SJCRH30 (cell line): Measurements from ENCODE around the gene IQCN. TPM values are rescaled to one million over a fixed set of nuclear protein-coding genes. Genes with fewer than 3 reads are reported as not detected.

Experiments used
- DNase-seq, 2 experiments: peaks; one replicate each; pipeline ENCODE4 v3.0.0-alpha.2; 2015 to 2020
- H3K27ac ChIP-seq: fragments of 250-450 bp; sonication (Bioruptor Pico); 2 replicates; pipeline ENCODE4 v1.5.1; 2020; ENCODE audit warnings: mild to moderate bottlenecking, moderate library complexity
- H3K27me3 ChIP-seq: fragments of 250-450 bp; sonication (Bioruptor Pico); 2 replicates; pipeline ENCODE4 v1.5.1; 2020; ENCODE audit warnings: mild to moderate bottlenecking, moderate library complexity
- H3K36me3 ChIP-seq: fragments of 250-450 bp; sonication (Bioruptor Pico); 2 replicates; pipeline ENCODE4 v1.5.1; 2020; ENCODE audit warnings: mild to moderate bottlenecking, moderate library complexity
- H3K4me1 ChIP-seq: fragments of 250-450 bp; sonication (Bioruptor Pico); 2 replicates; pipeline ENCODE4 v1.5.1; 2020; ENCODE audit warnings: mild to moderate bottlenecking, moderate library complexity
- H3K4me3 ChIP-seq: fragments of 250-450 bp; sonication (Bioruptor Pico); 2 replicates; pipeline ENCODE4 v1.5.1; 2020; ENCODE audit warnings: mild to moderate bottlenecking, moderate library complexity
- H3K9me3 ChIP-seq: fragments of 250-450 bp; sonication (Bioruptor Pico); replicated peaks from 2 replicates; pipeline ENCODE4 v1.5.1; 2020; ENCODE audit warnings: mild to moderate bottlenecking, moderate library complexity
- total RNA-seq: library from RNA; depleted of rRNA; stranded (reverse); fragments of >200 nt; shearing (Covaris generic); gene quantifications from 2 replicates; pipeline ENCODE4 v1.2.3, GENCODE V29; 2014

Gene IQCN
- total RNA-seq, 1 experiment from 2014 or later, result 0.06 TPM

GRCh38 chr19:18283338-18283737 is 9.1 kb upstream of the IQCN start:
- Histone ChIP-seq H3K4me3 (no peak overlapping the region), H3K4me1 (peaks cover 27% of the 10 kb centered on the region), H3K9me3 (no peaks in the 10 kb centered on the region), H3K27me3 (no peaks in the 10 kb centered on the region), H3K36me3 (peaks cover 7% of the 10 kb centered on the region), H3K27ac (no peak overlapping the region)
- DNase-seq, result no peak

- Histone ChIP-seq H3K27ac (peak overlapping the region; percentile 98), H3K4me3 (peak overlapping the region; percentile 64), H3K4me1 (peaks cover 22% of the 10 kb centered on the region), H3K9me3 (no peaks in the 10 kb centered on the region), H3K27me3 (no peaks in the 10 kb centered on the region), H3K36me3 (peaks cover 10% of the 10 kb centered on the region)
- DNase-seq, result peak in 1 of 2 experiments; percentile 46
Measured at GRCh38 chr19:18282788-18283141, 8.5 kb upstream of the IQCN start.

- H3K9me3 ChIP-seq, result no peaks in the 10 kb centered on the region
- H3K36me3 ChIP-seq, result peaks cover 10% of the 10 kb centered on the region
- peaks cover 16% of the 10 kb centered on the region for H3K4me1 ChIP-seq
- no peaks in the 10 kb centered on the region for H3K27me3 ChIP-seq
- H3K4me3 ChIP-seq, result peak overlapping the region; percentile 64
- H3K27ac ChIP-seq, result peak overlapping the region; percentile 98
- peak in 1 of 2 experiments; percentile 33 for DNase-seq
Measured at GRCh38 chr19:18282021-18282787, 8.0 kb upstream of the IQCN start.

- peak; percentile 99 for DNase-seq
- Histone ChIP-seq H3K4me1 (peaks cover 8% of the 10 kb centered on the region), H3K27ac (peak within 1 kb of the TSS; percentile 98), H3K36me3 (peaks cover 10% of the 10 kb centered on the region), H3K4me3 (peak within 1 kb of the TSS; percentile 89), H3K9me3 (no peaks in the 10 kb centered on the region), H3K27me3 (no peaks in the 10 kb centered on the region)
Measured at GRCh38 chr19:18281082-18282020, 7.1 kb upstream of the IQCN start, which contains the start of gene JUND. TSS of gene JUND (minus strand) at chr19:18281622. CDS start at chr19:18281484, 138 bp downstream.

GRCh38 chr19:18280247-18281081 is 6.2 kb upstream of the IQCN start:
- DNase-seq, result peak; percentile 94 to 95
- Histone ChIP-seq H3K36me3 (peaks cover 10% of the 10 kb centered on the region), H3K4me1 (peaks cover 3% of the 10 kb centered on the region), H3K9me3 (no peaks in the 10 kb centered on the region), H3K4me3 (peak overlapping the region; percentile 89), H3K27me3 (no peaks in the 10 kb centered on the region), H3K27ac (peak overlapping the region; percentile 76)

GRCh38 chr19:18279516-18280246 is 5.4 kb upstream of the IQCN start:
- Histone ChIP-seq H3K4me1 (peaks cover 9% of the 10 kb centered on the region), H3K36me3 (peaks cover 10% of the 10 kb centered on the region), H3K27ac (peak overlapping the region; percentile 76), H3K4me3 (peak overlapping the region; percentile 89), H3K27me3 (no peaks in the 10 kb centered on the region), H3K9me3 (no peaks in the 10 kb centered on the region)
- peak; percentile 97 to 99 for DNase-seq

GRCh38 chr19:18279266-18279515 is 4.9 kb upstream of the IQCN start:
- H3K27ac ChIP-seq, result no peak overlapping the region
- no peaks in the 10 kb centered on the region for H3K27me3 ChIP-seq
- peaks cover 10% of the 10 kb centered on the region for H3K36me3 ChIP-seq
- no peak for DNase-seq
- peak overlapping the region; percentile 89 for H3K4me3 ChIP-seq
- no peaks in the 10 kb centered on the region for H3K9me3 ChIP-seq
- peaks cover 10% of the 10 kb centered on the region for H3K4me1 ChIP-seq

- H3K27ac ChIP-seq, result no peak overlapping the region
- H3K9me3 ChIP-seq, result no peaks in the 10 kb centered on the region
- H3K27me3 ChIP-seq, result no peaks in the 10 kb centered on the region
- peak overlapping the region; percentile 89 for H3K4me3 ChIP-seq
- peaks cover 10% of the 10 kb centered on the region for H3K36me3 ChIP-seq
- peaks cover 10% of the 10 kb centered on the region for H3K4me1 ChIP-seq
- DNase-seq, result no peak
Measured at GRCh38 chr19:18278521-18279265, 4.4 kb upstream of the IQCN start.

- Histone ChIP-seq H3K27me3 (no peaks in the 10 kb centered on the region), H3K4me1 (peaks cover 10% of the 10 kb centered on the region), H3K27ac (no peak overlapping the region), H3K9me3 (no peaks in the 10 kb centered on the region), H3K4me3 (no peak overlapping the region), H3K36me3 (peaks cover 10% of the 10 kb centered on the region)
- peak; percentile 59 to 62 for DNase-seq
Measured at GRCh38 chr19:18274781-18275356, 617 bp upstream of the IQCN start.

GRCh38 chr19:18273561-18274218 is 562 bp downstream of the IQCN start:
- Histone ChIP-seq H3K27ac (no peak overlapping the region), H3K4me3 (no peak overlapping the region), H3K36me3 (peaks cover 6% of the 10 kb centered on the region), H3K9me3 (no peaks in the 10 kb centered on the region), H3K4me1 (peaks cover 10% of the 10 kb centered on the region), H3K27me3 (no peaks in the 10 kb centered on the region)
- no peak for DNase-seq

GRCh38 chr19:18271433-18271841 is 2.8 kb downstream of the IQCN start:
- H3K9me3 ChIP-seq, result no peaks in the 10 kb centered on the region
- no peaks in the 10 kb centered on the region for H3K36me3 ChIP-seq
- H3K27me3 ChIP-seq, result no peaks in the 10 kb centered on the region
- H3K4me3 ChIP-seq, result no peak overlapping the region
- no peak overlapping the region for H3K27ac ChIP-seq
- peaks cover 10% of the 10 kb centered on the region for H3K4me1 ChIP-seq
- DNase-seq, result no peak

- Histone ChIP-seq H3K36me3 (no peaks in the 10 kb centered on the region), H3K27me3 (no peaks in the 10 kb centered on the region), H3K9me3 (no peaks in the 10 kb centered on the region), H3K4me1 (peaks cover 10% of the 10 kb centered on the region), H3K4me3 (no peak overlapping the region), H3K27ac (no peak overlapping the region)
- no peak for DNase-seq
Measured at GRCh38 chr19:18270326-18270725, 3.9 kb downstream of the IQCN start.
